GM18505 (cell line): Measurements from ENCODE around the gene GUCA2A.
"Not testable (repeated sequence)": the region's sequence is repeated elsewhere in the genome, so short reads cannot be mapped to it uniquely, and the experiment has no call there.

Source experiments
- ATAC-seq: cut with Tn5 transposase; IDR thresholded peaks from one replicate; pipeline ENCODE4 v1.9.1; 2021; ENCODE audit not compliant: unreplicated experiment
- POLR2A ChIP-seq: IDR thresholded peaks from 4 replicates; pipeline ENCODE4 v1.6.1; 2011; ENCODE audit warnings: borderline replicate concordance; ENCODE audit not compliant: insufficient read depth, insufficient read length; ENCODE audit errors: extremely low read depth

The GUCA2A gene

GRCh38 chr1:42164551-42165420, at the start of gene GUCA2A:
TSS of gene GUCA2A (minus strand) at chr1:42164745. CDS start at chr1:42164712, 33 bp downstream.
- no peak for ATAC-seq
- TF ChIP-seq POLR2A = no peak

- no peak for ATAC-seq
Measured at GRCh38 chr1:42211224-42211623, 46.7 kb upstream of the GUCA2A start.

GRCh38 chr1:42210421-42211133, 46.0 kb upstream of the GUCA2A start:
- no peak for ATAC-seq
- TF ChIP-seq POLR2A = no peak

More at GRCh38 chr1:42211224-42211623, 46.7 kb upstream of the GUCA2A start:
- TF ChIP-seq POLR2A = no peak

- TF ChIP-seq POLR2A = no peak
Measured at GRCh38 chr1:42209526-42210251, 45.1 kb upstream of the GUCA2A start.

GRCh38 chr1:42206930-42207329, 42.4 kb upstream of the GUCA2A start:
- ATAC-seq = not testable (repeated sequence)

More at GRCh38 chr1:42209526-42210251, 45.1 kb upstream of the GUCA2A start:
- ATAC-seq = no peak

- no peak for TF ChIP-seq POLR2A
- ATAC-seq = no peak
Measured at GRCh38 chr1:42206164-42206563, 41.6 kb upstream of the GUCA2A start.

GRCh38 chr1:42201986-42202385, 37.4 kb upstream of the GUCA2A start:
- no peak for ATAC-seq
- no peak for TF ChIP-seq POLR2A

- ATAC-seq = no peak
- no peak for TF ChIP-seq POLR2A
Measured at GRCh38 chr1:42198251-42198650, 33.7 kb upstream of the GUCA2A start.

- no peak for ATAC-seq
- TF ChIP-seq POLR2A = no peak
Measured at GRCh38 chr1:42195841-42196240, 31.3 kb upstream of the GUCA2A start.

- no peak for TF ChIP-seq POLR2A
- no peak for ATAC-seq
Measured at GRCh38 chr1:42192106-42192505, 27.6 kb upstream of the GUCA2A start.

GRCh38 chr1:42191319-42191718, 26.8 kb upstream of the GUCA2A start:
- TF ChIP-seq POLR2A = no peak
- no peak for ATAC-seq

- no peak for ATAC-seq
- TF ChIP-seq POLR2A = no peak
Measured at GRCh38 chr1:42189931-42190853, 25.6 kb upstream of the GUCA2A start.

- TF ChIP-seq POLR2A = no peak
- ATAC-seq = no peak
Measured at GRCh38 chr1:42186152-42186551, 21.6 kb upstream of the GUCA2A start.

GRCh38 chr1:42184616-42185015, 20.1 kb upstream of the GUCA2A start:
- no peak for TF ChIP-seq POLR2A
- ATAC-seq = no peak
